Measurements from ENCODE around the gene CEND1.

CEND1 gene

DNA sequence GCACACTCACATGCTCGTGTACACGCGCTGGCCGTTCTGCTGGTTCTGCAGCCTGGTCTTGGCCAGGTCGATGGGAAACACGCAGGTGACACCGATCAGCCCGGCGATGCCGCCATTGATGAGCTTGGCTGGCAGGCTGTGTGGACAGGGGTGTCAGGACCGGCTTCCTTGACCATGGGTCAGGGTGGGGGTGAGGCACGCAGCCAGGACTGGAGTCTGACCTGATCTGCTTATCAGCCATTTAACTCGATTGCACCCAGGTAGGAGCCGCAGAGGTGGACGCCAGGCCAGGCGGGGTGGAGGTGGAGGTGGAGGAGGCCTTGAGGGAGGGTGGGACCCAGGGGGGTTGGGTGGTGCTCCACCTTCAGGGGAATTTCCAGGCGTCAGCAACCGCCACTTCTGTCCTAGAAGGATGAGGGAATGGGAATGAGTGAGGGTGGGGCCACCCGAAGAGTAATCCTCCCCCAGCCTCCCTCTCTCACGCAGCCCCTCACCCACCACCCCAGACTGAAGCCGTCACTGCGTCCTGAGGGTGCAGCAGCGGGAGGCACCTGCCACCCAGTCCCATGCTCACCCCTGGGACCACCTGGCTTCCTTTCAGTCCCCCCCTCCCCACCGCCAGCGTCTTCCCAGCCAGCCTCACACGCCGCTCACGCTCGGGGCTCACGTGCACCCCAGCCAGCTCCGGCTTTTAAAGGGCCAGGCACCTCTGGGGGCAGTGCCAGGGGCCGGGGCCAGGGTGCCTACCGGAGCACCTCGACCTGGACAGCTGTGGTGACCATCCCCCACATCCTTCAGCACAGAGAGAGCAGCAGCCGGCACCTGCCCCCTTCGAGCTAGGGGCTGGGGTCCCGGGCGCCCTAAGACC is 5.1 kb upstream of the CEND1 start:
- no peak for DNase-seq

DNA sequence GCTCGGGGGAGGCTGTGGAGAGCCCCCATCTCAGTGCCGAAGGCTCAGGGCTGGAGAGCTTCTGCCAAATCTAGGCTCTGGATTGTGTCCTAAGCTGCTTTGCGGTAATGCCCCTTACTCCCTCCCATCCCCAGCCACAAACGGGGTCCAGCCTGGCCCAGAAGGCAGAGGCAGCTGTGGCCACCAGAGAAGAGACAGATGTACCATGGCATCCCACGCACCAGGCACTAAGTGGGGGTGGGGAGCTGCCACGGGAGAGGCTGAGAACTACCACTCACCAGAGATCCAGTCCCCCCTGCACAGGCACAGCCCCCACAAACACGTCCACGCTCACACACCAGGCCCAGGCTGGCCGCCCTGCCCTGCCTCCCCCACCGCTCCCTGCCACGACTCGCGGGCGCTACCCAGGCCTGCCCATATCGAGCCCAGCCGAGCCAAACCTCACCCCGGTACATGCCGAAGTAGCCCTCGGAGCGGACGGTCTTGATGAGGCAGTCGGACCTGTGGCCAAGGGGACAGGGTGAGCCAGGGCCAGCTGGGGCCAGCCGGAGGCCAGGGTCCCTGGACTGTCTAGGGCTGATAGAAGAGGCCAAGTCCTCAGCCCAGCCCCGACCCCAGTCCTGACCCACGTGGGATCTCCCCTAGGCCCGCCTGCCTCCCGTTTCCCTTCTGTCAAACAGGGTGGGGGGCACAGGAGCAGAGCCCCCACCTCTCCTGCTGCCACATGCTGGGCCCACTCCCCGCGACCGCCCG is 4.3 kb upstream of the CEND1 start:
- DNase-seq = no peak

DNA sequence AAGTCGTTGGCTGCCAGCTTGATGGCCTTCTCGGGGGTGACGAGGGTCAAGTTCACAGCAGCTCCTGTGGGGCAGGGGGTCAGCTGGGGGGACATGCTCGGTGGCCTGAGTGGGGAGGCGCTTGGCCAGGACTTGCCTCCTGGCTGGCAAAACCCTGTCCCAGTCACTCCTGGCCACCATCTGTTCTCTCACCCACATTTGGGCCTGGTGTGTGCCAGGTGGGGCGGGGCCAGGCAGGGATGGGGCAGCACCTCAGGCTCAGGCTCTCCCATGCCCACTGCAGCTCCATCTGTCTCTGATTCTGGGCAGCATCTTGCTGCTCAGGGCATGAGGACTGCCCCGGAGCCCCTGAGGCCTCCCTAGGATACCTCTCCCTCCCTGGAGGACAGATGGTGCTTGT is 3.7 kb upstream of the CEND1 start:
- DNase-seq = no peak

DNA sequence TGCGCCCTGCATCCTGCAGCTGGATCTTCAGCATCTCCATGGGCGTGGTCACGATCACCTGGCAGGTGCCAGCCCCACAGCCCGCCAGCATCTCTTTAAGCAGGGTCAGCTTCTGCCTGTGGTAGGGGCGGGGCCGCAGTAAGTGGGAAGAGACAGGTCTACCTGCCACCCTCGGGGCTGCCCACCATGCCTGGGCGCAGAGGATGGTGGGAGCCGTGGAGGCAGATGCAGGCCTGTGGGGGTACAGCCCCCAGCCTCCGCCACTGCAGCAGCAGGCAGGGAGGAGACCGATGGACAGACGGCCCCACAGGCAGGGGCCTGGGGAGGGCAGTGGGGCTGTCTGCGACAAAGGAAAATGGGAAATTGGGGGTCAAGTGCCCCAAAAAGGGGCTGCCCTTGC is 3.0 kb upstream of the CEND1 start:
- DNase-seq = no peak

DNA sequence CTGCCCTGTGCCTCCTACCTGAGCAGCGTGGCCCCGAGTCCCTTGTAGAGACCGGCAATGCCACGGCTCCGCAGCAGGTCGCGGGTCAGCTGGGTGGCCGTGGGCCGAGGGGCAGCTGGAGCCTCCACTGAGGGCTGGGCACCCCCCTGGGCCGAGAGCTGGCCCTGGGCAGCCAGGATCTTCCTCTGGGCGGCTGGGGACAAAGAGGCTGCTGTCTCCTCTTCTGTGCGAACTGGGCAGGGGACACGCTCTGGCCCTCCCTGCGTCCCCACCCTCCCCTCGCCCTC is 2.6 kb upstream of the CEND1 start:
- no peak for DNase-seq

DNA sequence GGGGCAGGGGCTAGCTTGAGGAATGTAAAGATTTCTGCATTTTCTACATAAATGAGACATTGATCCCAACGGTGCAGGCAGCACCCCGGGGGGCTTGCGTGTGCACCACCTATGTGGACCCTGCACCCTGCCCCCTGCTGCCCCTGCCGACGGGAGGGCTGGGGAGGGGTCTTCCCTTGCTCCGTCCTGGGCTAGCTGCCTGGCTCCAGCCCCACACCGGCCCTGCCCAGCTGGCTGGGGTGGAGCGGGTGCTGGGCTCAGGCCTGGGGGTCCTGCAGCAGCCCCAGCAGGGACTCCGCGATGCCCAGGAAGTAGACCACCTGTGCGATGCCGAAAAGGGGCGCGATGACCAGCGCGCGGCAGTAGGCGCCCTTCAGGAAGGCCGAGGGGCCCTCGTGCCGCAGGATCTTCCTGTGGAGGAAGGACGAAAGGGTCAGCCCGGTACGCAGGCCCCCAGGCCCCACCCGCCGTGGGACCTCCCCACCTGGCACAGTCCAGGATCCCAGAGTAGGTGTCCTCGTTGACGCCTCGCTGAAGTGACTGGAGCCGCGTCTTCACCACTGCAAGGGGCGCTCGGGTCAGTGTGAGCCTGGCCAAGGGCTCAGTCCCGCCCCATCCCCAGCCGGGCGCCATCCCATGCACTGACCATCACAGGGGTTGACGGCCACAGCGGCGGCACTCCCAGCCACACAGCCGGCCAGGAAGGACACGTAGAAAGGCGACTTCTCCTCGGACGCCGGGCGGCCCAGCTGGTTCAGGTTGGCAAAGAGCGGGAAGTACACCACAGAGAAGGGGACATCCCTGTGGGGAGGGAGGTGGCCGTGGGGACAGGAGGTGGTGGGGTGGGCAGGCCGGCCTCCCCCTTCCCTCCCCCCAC is 2.0 kb upstream of the CEND1 start:
- DNase-seq = no peak

DNA sequence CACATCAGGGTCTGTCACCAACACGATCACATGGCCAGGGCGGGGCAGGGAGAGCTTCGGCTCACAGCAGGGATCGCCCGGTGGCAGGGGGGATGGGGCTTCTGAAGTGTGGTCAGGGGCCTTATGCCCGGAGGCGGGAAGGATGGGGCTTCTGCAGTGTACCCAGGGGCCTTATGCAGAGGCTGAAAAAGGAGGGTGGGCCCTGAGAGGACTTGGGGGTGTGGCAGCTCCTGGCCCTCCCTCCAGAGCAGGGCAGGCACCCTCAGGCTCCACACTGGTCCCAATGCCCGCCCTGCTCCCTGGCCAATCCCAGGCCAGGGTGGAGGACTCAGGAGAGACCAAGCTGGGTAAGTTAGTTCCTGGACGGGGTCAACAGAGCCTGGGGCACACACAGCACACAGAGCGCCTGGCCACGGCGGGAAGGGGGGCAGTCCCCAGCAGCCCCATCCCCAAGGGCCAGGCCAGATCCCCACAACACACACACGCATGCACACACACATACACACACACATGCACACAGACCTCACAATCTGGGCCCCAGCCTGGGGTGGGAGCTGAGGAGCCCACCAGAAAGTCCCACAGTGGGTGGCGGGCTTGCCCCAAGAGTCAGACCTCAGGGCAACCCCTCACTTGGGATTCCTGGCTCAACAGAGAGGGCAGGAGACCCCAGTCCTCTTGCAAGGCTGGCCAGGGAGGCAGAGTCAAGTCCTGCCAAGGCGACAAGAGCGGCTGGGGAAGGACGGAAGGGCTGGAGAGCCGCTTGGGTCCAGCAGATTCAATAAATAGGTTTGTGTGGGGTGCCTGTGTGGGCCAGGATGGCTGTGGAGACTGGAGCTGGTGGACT is 1.1 kb upstream of the CEND1 start:
- DNase-seq = no peak

DNA sequence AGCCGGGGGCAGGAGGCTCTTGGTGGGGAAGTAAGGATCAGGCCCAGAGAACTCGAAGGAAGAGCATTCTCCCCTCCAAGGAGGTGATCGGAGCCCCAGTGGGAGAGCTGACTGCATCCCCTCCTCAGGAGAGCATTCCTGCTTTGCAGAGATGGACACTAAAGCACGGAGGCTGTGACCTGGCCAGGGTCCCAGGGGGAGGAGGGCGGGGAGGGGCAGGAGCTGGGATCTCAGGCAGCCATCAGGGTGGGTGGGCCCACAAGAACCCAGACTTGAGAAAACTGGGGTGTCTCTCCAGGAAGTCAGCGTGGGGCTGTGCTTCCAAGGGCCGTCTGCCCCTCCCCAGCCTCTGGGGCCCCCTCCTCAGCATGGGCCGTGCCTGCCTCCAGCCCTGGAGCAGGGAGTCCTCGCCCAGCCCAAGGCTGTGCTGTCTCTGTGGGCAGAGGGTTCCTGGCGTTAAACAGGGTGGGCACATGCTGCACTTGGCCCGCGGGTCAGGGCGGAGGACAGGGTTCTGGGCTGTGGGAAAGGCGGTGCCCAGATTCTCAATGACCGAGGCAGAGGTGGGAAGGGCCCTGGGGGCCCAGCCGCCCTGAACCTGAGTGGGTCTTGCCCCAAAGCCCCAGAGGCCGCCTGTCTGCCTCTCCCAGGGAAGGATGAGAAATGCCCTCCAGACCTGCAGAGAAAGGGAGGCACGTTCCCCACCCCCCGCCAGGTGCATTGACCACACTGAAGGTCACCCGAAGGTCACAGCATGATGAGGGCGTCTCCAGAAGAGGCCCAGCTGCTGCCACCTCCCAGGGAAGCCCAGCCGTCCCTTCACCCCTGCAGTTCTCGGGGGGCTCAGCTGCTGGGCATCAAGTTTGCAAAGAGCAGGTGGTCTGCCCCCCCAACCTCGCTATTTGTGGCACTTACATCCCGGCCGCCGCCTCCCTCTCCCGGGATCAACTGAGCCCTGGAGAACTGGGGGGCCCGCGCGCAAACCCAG is 643 bp downstream of the CEND1 start:
- no peak for DNase-seq

DNA sequence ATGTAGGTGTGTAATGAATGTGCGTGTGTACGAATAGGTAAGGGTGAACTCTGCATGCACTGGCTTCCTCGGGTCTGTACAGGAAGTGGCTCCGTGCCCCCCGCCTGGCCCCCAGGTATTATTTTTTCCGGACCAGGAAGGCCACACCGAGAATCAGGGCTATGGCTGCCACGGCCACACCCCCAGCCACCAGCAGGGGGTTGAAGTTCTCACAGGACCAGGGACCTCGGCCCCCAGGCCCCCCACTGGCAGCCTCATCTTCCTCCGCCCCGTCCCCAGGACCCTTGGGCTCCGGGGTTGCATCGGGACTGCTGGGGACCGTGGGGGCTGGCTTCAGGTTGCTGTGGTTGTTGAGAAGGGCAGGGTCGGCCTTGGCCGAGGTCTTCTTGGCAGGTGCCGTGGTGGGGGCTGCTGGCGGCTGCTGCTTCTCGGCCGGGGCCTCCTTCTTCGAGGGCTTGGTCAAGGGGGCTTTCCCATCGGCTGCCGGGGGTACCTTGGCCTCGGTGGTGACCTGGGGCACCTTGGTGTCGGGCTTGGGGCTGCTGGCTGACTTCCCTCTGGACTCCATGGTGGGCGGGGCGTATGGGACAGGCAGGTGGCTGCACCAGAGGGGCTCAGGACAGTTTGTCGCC is 1.8 kb downstream of the CEND1 start:
- DNase-seq = no peak

DNA sequence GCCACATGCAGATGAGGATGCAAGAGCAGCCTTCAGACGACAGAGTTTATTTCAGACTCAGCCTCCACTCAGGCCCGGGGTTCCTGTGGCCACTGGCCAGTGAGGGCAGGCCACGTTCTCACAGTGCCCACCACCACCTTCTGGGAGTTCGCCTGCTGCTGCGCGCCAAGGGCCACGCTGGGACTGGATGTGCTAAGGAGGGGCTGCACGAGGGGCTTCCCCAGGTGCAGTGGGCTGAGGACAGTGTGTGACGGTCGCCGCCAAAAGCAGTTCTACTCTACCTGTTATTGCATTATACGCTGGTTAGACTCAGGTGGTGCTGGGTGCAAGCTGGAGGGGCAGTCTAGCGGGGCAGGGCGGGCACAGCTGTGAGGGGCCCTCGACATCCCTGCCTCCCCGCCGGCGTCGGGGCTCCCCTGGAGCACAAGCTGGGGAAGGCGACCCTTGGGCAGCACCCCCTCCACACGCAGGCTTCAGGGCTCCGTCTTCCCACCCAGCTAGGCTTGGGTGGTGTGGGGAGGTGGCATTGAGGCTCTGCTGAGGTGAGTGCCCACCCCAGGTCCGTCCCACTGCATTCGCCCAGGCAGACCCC is 2.7 kb downstream of the CEND1 start:
- DNase-seq = no peak

DNA sequence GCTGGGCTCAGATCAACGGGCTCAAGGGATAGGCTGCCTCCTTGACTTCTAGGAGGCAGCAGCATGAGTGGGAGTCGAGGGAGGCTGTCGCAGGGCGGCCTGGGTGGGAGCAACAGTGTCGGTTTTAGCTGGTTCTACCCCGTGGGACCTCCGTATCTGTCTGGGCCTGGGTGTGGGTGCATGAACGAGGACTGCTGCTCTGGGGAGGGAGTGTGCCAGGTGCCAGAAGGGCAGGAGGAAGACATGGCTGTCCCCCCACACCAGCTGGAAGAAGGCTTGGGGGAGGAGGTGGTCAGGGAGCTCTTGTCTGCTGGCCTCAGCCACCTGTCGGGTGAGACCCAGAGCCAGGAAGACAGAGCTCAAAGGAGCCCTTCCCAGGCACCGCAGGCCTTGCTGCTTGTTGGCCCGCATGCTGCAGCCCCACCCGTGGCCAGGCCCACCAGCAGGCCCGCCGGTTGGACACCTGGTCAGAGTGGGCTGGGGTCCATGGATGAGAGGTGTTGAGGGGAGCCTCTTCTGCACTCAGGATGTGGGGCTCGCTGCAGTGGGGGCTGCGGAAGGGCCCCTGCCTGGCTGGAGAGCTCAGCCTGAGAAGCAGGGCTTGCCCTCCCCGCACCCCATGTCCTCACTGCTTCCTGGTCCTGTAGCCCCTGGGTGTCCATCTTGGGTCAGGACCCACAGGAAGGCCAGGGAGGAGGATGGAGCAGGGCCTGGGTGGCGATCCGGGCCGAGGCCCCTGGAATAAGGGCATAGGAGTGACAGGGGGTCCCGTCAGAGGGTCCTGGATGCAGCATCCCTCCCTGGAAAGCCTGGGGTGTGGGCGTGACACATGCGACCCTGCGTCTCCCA is 3.4 kb downstream of the CEND1 start:
- no peak for DNase-seq

DNA sequence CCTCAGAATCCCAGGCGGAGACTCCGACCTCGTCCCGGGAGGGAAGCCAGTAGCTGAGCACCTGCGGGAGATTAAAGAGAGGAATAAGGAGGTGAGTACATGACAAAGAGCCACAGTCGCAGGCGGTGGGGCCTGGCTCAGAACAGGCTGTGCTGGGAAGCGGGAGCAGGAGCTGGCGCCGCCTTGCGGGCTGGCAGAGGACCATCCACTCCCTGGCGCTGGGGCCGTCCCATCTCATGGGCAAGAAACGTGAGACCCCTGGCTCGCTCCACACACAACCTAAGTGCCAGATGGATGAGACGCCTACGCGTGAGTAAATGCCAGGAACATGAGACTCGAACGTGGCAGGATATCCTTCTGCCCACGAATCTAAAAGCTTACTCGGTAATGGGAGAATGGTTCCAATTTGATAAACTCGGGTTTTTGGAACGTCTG is 6.3 kb downstream of the CEND1 start:
- no peak for DNase-seq

DNA sequence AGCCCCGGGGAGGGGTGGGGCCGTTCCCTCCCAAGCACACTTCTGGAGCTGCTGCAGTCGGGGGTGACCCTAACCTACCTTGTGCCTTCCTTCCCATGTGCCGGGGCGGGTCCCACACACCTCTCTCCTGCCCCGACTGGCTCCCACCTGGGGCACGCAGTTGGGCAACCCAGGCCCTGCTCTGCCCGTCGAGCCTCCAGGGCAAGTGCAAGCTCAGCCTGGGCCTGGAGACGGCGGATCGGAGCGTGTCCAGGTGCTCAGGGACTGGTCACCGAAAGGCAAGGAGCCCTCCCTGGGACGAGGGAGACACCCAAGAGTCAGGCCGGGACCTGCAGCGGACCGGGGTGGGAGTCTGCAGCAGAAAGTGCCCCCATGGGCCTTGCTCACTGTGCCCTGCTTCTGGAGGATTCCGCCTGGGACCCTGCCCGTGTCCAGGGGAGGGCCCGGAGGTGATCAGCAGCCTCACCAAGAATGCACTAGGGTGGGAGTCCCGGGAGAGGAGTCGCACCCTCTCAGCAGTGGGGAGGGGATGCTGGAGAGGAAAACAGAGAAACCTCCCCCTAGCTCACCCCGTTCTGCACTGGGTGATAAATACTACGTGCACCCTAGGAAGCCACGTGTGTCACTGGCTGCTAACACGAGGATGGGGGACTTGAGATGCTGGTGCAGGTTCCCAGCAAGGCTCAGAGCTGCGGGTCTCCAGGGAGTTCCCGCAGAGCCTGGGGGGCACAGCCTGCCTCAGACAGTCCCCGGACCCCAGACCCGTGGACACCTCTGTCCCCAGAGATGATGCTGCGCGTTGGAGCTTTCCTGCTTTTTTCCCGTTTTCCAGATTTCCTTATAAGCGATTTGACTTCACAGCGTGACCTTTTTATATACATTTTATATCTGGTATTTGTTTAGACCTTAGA is 7.4 kb downstream of the CEND1 start:
- no peak for DNase-seq

DNA sequence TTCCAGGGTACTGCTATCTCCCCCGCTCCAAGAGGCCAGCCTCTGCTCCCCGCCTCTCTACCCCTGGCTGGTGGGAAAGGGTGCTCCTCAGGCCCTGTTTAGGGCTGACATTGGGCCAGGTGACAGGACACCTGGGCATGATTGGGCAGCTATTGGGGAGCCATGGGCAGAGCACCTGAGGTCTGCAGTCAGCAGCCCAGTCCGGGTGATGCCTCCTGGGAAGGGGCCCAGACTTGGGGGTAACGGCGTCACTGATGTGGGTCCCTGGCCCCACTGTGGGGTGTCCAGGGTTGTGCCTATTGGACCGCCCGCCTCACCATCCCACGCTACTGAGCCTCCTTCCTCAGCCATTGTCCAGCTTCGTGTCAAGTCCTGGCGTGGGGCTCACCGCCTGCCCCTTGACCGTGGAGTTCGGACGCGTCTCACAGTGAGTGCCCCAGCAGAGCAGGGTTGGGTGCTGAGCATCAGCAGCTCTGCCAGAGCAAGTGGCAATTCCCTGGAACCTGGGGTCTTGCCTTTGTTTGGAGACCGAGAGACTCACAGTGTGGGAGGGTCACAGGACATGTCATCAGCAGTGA is 9.8 kb downstream of the CEND1 start:
- no peak for DNase-seq

DNA sequence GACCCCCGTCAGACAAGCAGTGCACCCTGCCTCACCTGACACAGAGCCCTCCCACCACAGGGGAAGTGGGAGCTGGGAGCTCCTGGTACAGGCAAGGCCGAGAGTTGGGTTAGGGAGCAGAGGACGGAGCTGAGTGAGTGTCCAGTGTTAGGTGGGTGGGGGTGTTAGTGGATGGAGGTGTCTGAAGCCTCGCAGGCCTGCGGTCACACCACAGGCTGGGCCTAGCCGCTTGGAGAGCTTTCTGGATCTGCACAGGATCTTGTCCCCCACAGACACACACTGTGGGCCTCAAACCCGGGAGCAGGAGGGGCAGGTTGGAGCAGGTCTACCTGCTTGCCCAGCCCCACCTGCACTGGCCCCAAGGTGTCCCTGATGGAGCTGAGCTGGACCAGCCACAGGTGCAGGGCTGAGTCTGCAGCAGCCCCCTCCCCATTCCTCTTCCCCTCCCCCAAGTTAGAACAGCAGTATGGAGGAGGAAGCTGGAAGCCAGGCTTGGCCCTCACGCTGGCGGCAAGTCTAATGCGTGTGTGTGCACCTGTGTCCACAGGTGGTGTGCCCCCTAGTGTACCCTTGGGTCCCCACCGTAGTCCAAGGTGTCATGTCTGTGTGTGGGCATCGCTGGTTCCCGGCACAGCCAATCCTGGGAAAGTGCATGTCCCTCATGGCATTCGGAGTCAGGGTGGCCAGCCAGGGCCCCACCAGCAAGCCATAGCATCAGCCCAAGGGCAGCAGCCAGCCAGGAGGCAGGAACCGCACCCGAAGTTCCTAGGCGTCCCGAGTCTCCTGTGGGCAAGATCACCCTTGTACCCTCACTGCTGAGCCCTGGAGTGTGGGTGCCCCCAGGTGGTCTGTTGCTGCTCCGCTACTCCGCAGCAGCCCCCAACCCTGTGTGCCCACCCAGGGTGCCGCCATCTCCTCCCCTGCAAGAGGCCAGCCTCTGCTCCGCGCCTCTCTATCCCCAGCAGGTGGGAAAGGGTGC is 10.6 kb downstream of the CEND1 start:
- no peak for DNase-seq
